C1 segment of cervical spinal cord (tissue), 14 donors: Measurements from ENCODE around the gene CWF19L1.
A peak's percentile ranks its signal among the peaks of the same experiment; 100 is the strongest.
"Not testable (repeated sequence)": the region's sequence is repeated elsewhere in the genome, so short reads cannot be mapped to it uniquely, and the experiment has no call there.

Experiments used
- DNase-seq, 14 donors: peaks; one replicate each; lab custom pipeline; 2025; lab: John Stamatoyannopoulos, UW

Gene CWF19L1

DNA sequence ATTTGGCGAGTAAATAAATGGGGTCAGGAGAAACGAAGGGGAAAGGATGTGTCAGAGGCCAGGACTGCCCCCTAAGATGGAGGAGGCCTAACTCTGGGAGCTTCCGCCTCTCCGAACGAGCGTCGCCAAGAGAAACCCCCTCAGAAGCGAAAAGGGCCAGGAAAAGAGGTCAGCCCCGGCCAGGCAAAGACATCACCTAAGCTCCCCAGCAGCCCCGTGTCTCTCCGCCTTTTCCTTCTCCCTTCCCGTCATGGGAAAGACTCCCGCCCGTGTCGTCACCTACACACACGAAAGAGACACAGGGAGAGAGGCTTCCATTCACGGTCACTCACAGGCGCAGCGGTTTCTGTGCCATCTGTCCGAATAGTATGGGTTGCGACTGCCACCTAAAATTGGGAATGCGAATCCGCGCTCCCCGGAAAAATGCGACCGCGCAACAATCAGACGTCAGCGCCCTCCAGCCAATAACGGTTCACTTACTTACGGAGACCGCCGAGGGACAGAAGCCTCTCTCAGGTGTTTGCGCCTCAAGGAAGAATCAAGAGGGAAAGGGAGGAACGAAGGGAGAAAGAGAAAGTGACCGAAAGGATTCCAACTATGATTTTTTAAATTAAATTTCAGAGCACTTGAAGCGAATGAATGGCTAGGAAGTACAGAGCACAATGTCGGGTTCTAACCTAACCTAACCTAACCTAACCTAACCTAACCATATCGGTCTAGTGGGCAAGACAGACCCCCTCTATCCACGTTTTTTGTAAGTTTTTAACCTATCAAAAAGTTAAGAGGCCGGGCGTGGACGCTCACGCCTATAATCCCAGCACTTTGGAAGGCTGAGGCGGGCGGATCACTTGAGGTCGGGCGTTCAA is at the start of gene CWF19L1:
Gene CWF19L1, minus strand, starts transcription at position 400 of the 866 bp plus-strand sequence. Its CDS starts 45 bp downstream, at position 355.
- peak; percentile 23 to 89 (median 80) for DNase-seq

DNA sequence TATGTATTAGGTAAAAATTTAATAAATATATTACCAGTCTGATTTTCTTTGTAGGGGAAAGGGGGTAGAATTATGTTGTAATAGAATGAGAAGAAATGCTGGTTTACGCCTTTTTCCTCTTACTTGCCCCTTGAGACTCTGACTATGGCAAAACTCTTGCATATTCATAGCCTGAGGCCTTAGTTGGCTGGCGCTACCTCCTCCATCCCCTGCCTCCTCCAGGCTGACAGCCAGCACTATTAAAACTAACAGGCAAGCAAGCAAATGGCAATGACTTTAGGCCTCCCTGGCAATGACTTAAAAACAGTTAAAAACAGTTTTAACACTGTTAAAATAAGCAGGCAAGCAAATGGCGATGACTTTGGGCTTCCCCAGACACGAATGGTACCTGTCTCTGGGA is 48.2 kb upstream of the CWF19L1 start:
- no peak for DNase-seq

DNA sequence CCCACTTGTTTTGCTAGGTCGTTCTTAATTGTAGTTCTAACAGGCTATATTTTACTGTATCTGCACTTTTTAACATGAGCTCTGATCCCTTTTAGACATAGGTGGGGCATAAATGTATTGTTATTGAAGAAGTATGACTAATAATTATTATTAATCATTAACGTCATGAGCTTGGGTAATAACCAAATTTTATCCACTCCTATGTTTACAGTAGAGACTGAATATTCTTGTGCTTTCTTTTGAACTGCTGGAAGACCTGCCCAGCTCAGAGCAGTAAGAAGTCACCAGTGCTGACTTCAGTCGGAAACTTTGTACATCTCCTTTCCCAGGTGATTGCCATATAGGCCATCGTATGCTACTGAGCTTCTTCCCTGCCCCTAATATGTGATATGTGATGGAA is 43.9 kb upstream of the CWF19L1 start:
- no peak for DNase-seq

DNA sequence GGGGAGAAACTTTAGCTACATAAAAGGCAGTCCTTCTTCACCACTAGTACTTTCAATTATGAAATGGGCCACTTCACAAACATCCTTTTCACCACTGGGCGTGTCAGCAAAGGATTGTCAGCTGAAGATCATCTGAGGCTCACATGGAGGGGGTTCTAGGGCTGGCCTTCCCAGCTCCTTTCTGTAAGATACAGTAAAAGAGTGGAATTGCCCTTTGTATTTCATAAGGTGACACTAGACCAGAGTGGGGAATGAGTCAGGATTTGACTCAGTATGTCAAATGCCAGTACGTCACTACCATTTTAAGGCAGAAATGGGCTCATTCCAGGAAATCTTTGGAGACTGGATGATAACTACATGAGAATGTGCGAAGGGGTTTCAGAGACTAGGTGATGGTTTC is 40.2 kb upstream of the CWF19L1 start:
- DNase-seq: no peak

DNA sequence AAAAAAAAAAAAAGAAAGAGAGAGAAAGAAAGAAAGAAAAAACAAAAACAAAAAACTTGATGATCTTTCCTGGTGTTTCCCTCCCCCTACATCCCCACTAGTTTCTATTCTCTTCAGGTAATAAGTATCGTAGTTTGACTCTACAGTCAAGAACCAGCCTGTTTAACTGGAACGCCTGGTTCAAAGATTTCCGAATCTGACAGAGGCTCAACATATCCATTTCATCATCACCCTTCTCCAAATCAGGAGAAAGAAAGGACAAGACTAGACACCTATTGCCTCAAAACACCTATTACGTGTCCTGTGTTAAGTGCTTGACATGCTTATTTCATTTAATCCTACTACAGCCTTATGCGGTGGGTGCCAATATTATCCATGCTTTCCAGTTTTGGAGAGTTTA is 39.4 kb upstream of the CWF19L1 start:
- no peak for DNase-seq

DNA sequence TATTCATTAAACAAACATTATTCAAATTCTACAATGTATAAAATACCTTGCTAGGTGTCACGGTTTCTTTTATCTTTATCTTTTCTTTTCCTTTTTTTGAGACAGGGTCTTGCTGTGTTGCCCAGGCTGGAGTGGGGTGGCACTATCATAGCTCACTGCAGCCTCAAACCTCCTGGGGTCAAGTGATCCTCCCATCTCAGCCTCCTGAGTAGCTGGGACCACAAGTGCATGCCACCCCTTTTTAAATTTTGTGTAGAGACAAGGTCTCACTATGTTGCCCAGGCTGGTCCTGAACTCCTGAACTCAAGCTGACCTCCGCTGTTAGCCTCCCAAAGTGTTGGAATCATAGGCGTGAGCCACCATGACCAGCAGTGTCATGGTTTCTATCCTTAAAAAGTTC is 37.0 kb upstream of the CWF19L1 start:
- no peak for DNase-seq

DNA sequence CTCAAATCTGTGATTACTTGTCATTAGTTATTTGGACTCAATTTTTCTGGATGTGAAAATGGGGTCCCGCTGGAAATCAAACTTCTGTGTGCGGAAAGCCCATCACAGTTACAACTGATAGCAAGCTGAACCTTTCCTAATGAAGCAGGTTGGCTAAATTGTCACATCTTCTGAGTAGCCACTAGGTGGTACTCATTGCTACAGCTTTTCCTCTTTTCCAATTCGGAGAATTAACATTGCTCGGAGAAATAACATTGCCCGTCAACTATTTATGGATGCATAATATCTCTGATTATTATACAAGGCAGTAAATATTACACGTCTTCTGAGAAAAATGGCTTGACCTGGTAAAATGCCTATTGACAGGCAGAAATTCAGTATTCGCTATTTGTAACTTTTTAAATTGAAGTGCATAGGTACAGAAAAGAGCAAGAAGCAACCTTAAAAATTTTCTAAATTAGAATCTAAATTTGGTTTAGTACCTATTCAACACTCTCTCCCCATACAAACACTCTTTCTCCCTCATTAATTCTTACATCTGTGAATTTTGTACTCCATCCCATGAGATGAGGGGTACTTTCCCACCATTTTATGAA is 36.4 kb upstream of the CWF19L1 start:
- DNase-seq: no peak

DNA sequence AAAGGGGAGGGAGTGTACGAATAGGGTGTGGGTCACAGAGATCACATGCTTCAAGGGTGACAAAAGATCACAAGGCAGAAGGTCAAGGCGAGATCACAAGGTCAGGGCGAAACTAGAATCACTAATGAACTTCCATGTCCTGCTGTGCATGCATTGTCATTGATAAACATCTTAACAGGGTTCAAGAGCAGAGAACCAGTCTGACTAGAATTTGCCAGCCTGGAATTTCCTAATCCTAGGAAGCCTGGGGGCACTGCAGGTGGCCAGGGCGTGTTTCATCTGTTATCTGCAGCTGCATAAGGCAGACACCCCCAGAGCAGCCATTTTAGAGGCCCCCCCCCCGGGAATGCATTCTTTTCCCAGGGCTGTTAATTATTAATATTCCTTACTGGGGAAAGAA is 33.7 kb upstream of the CWF19L1 start:
- not testable (repeated sequence) for DNase-seq

DNA sequence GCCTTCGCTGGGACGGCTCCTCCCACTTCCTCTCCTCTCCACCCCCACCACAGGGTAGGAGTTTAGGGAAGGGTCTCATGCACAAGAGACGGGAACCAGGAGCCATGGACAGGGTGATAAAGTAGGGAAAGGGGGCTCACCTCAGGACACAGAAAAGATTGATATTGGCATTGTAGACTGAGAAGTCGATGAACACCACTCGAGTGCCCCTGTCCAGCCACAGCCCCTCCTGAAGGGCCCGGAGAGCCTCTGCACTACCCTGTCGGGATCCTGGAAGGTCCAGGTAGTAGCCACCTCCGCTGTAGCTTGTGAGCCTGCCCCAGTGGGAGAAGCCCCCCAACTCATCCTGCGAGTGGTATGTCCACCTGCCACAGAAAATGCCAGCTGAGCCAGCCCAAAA is 29.8 kb upstream of the CWF19L1 start:
- no peak for DNase-seq

DNA sequence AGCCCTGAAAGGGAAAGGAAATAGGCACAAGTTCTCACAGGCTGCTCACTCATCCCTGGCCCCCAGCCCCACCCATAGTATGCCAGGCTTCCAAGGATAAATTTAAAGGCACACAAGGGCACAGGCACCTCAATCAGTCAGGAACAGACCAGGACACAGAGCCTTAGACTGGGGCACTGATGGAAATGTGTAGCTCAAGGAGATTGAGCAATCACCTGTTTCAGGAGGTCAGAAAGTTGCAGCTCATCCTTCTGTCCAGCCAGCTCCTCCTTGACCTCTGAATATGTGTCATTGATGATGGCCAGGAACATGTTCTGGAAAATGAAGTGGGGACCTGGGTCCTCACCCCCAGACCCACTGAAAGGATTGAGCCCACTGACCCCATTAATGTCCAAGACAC is 25.6 kb upstream of the CWF19L1 start:
- no peak for DNase-seq

DNA sequence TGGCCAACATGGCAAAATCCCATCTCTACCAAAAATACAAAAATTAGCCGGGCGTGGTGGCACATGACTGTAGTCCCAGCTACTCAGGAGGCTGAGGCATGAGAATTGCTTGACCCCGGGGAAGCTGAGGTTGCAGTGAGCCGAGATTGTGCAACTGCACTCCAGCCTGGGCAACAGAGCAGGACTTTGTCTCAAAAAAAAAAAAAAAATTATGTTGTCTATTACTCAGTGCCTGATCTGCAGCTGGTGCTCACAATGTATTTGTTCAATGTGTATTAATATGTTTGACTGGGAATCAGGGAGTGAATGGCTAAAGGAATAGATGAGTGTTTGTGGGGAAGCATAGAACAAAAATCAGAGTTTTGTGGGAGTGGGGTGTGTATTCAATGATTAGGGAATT is 24.9 kb upstream of the CWF19L1 start:
- not testable (repeated sequence) for DNase-seq

DNA sequence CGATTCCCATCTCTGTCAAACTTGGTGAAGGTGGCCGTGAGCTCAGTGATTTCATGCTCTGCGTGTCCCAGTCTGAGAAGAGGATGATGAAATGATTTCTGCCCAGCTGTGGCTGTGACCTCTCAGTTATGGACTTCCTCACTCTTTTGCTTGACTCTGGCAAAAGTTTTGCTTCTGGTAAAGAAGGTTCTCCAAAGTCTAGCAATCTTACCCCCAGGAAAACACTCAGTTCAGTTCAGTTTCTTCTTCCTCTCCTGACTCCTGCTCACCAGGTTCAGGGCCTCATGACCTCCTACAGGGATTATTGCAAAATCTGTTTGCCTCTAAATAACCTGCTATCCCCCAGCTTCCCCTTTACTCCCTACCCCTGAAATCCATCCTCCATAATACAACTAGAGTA is 23.9 kb upstream of the CWF19L1 start:
- DNase-seq: no peak

DNA sequence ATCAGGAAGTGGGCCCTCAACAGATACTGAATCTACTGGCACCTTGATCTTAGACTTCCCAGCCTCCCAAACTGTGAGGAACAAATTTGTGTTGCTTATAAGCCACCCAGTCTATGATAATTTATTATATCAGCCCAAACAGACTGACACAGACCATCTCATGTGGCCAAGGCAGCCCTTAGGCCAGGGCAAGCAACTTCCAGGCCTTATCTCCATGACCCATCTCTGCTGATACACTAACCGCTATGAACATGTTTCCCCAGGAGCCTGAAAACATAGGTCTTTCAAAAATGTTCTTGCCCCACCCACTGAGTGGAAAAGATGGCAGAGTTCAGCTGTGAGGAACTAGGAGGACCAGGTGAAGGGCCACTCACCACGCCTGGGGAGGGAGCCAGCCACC is 22.2 kb upstream of the CWF19L1 start:
- DNase-seq: no peak

DNA sequence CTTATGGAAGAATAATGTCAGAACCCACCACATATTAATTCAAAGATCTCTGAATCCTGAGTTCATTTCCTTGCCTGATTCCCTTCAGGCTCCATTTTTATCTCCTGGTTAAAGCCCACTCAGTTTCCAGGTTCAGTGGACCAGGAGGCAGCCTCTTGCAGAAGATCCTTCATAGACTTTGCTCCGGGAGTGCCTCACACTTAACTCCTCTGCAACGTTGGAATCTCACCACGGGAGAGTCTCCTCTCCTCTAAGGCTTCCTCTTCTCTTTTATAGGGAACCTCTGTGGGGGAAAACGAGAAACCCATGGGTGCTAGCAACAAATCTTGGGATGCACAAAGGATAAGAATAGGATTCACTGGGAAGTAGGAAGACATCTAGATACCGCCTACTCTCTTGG is 20.8 kb upstream of the CWF19L1 start:
- no peak for DNase-seq

DNA sequence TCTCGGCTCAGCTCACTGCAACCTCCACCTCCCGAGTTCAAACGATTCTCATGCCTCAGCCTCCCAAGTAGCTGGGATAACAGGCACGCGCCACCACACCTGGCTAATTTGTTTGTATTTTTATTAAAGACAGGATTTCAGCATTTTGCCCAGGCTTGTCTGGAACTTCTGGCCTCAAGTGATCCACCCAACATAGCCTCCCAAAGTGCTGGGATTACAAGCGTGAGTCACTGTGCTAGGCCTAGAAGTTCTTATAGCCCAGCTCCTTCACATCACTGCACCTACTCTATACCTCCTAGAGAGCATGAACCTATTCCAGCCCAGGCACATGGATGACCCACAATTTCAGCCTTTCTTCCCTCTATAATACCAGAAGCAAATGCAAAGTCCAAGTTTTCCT is 20.3 kb upstream of the CWF19L1 start:
- no peak for DNase-seq

DNA sequence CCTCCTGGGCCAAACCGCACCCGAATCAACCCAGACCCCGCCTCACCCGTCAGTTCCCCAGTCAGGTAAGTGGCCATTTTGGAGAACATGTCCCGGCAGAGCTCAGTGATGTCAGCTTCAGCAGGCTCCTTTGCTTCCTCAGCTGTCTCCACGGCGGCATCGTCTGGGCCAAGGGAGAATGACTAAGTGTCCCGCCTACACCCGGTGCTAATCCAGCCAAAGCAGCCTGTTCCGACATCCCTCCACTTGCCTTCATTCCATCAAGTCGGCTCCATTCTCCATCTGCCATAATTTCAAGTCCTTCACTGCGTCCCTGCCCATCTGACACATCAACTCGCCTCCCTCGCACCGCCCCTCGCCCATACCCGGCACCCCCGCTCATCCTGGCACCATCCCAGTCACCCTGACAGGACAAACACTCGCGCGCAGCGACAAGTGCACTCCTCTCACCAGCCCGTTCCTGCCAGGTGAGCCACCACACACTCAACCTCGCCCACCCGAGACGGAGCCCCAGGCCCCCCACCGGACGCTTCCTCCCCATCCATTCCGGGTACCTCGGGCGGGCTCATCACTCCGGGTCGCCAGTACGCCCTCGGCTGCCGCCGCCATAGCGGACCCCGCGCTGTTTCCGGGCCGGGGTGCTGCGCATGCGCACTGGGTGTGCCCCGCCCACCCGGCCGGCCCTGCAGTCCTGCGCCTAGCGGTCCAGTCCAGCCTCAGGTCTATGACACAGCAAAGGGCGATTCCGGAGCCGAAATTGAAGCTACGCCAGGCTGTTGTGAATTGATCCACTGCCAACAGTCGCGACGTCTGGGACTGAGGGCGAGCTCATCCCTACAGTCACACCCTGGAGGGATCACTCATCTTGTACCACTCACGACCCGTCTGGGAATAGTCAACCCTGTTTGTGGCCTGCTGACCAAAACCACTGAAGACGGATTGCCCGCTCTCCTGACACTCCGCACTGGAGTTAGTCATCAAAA is 18.9 kb upstream of the CWF19L1 start, which contains the start of gene BLOC1S2:
Gene BLOC1S2, minus strand, starts transcription at position 630 of the 983 bp plus-strand sequence. Its CDS starts 21 bp downstream, at position 609.
- peak; percentile 62 to 97 (median 90) for DNase-seq

DNA sequence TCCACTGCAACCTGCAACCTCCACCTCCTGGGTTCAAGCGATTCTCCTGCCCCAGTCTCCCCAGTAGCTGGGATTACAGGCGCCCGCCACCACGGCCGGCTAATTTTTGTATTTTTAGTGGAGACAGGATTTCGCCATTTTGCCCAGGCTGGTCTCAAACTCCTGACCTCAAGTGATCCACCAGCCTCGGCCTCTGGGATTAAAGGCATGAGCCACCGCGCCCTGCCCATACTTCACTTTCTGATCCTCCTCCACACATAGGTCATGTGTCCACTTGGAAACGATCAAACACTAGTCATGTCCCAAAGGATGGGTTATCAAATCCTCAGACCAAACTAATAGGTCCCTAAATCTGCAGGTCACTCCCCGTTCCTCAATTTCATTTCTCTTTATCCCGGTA is 17.9 kb upstream of the CWF19L1 start:
- DNase-seq: not testable (repeated sequence)

DNA sequence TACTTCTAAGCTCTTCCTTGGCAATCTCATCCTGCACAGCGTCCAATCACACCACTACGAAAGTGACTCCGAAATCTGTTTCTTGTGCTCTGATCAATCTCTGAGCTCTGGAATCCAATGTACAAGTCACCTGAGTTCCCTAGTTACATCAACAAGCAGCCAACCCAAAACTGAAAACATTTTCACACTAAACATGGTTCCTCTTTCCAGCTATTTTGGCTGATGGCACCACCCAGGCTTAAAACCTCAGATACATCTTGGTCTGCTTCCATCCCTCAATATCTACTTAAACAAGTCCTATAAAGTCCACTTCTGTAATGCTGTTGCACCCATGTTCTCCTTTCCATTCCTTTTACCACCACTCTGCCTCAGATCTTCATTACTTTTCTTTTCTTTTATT is 15.5 kb upstream of the CWF19L1 start:
- no peak for DNase-seq

DNA sequence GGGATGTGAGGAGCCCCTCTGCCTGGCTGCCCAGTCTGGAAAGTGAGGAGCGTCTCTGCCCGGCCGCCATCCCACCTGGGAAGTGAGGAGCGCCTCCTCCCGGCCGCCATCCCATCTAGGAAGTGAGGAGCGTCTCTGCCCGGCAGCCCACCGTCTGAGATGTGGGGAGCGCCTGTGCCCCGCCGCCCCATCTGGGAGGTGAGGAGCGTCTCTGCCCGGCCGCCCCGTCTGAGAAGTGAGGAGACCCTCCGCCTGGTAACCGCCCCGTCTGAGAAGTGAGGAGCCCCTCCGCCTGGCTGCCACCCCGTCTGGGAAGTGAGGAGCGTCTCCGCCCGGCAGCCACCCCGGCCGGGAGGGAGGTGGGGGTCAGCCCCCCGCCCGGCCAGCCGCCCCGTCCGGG is 9.5 kb upstream of the CWF19L1 start:
- not testable (repeated sequence) for DNase-seq

DNA sequence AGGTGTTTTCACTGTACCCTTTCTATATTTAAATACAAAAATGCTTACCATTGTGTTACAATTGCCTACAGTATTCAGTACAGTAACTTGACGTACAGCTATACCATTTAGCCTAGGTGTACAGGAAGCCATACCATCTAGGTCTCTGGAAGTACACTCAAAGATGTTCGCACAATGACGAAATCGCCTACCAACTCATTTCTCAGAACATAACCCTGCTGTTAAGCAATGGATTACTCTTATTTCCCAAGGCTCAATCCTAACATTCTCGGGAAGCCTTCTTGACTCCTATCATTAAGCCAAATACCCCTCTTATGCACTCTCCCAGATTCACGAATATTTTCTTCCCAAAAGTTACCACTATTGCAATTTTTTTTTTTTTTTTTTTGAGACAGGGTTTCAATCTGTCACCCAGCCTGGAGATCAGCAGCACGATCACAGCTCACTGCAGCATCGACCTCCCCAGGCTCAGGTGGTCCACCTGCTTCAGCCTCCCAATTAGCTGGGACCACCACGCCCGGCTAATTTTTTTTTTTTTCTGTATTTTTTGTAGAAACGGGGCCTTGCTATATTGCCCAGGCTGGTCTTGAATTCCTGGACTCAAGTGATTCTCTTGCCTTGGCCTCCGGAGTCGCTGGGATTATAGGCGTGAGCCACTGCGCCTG is 1.5 kb downstream of the CWF19L1 start:
- DNase-seq: no peak

DNA sequence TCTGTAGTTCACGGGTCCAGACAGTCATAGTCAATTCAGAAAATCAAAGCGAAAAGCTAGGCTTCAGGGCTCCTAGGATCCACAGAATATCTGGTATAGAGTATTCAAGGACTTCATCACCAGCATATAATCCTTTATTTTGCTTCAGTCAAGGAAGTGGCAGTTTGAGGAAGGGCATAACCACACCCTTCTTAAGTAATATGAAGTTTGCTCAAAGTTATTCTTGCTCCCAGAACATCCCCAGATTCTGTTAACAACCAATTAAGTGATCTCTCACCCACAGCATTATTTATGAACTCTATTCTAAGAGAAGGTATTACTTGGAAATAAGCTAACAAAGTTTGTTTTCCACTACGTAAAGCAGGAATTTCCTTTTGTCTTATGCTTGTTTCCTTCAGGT is 13.2 kb downstream of the CWF19L1 start:
- DNase-seq: no peak
